ENCODE measurements around the gene SERPINI1. TPM values are rescaled to one million over a fixed set of nuclear protein-coding genes. Genes with fewer than 3 reads are reported as not detected.

SERPINI1 gene
- total and polyA plus RNA-seq, 2 of the 8 experiments (the other 6 are each of a cell fraction or from before 2014, with no cell fraction given) = 5.3 to 9.9 TPM

- TF ChIP-seq TBP (IDR thresholded peaks at IDR 0.05; ENCODE audit: low read depth, low read length) = no peak
- TF ChIP-seq BACH1 (IDR thresholded peaks at IDR 0.05; ENCODE audit: low read length) = no peak
- no peak for TF ChIP-seq CTBP2 (IDR thresholded peaks at IDR 0.05; ENCODE audit: borderline replicate concordance, insufficient read depth, insufficient read length, low read length)
Measured at GRCh38 chr3:167821248-167821805, 85.8 kb downstream of the SERPINI1 start (continued).

All from H1 (cell line).